ENCODE measurements around the gene WWC2.

WWC2 gene

GRCh38 chr4:183264614-183265013, 165.6 kb downstream of the WWC2 start:
- no peak for DNase-seq (ENCODE audit: low read depth)
- TF ChIP-seq CTCF (conservative IDR thresholded peaks at IDR 0.05; ENCODE audit: low read depth, low read length), result no peak
- no peak overlapping the region for H3K4me3 ChIP-seq (ENCODE audit: low read depth, low read length)

- TF ChIP-seq CTCF (conservative IDR thresholded peaks at IDR 0.05; ENCODE audit: low read depth, low read length), result no peak
- no peak for DNase-seq (ENCODE audit: low read depth)
- no peak overlapping the region for H3K4me3 ChIP-seq (ENCODE audit: low read depth, low read length)
These were observed 167.3 kb downstream of the WWC2 start for GRCh38 chr4:183266371-183266770.

- no peak for TF ChIP-seq CTCF (conservative IDR thresholded peaks at IDR 0.05; ENCODE audit: low read depth, low read length)
- no peak overlapping the region for H3K4me3 ChIP-seq (ENCODE audit: low read depth, low read length)
- DNase-seq (ENCODE audit: low read depth), result no peak
These were observed 169.5 kb downstream of the WWC2 start for GRCh38 chr4:183268556-183268955.

- no peak for TF ChIP-seq CTCF (conservative IDR thresholded peaks at IDR 0.05; ENCODE audit: low read depth, low read length)
- no peak overlapping the region for H3K4me3 ChIP-seq (ENCODE audit: low read depth, low read length)
These were observed 173.3 kb downstream of the WWC2 start for GRCh38 chr4:183272384-183272783.

GRCh38 chr4:183276106-183276505, 177.0 kb downstream of the WWC2 start:
- TF ChIP-seq CTCF (conservative IDR thresholded peaks at IDR 0.05; ENCODE audit: low read depth, low read length), result no peak
- DNase-seq (ENCODE audit: low read depth), result no peak
- H3K4me3 ChIP-seq (ENCODE audit: low read depth, low read length), result no peak overlapping the region

More at GRCh38 chr4:183272384-183272783, 173.3 kb downstream of the WWC2 start:
- no peak for DNase-seq (ENCODE audit: low read depth)

- H3K4me3 ChIP-seq (ENCODE audit: low read depth, low read length), result no peak overlapping the region
- no peak for DNase-seq (ENCODE audit: low read depth)
- no peak for TF ChIP-seq CTCF (conservative IDR thresholded peaks at IDR 0.05; ENCODE audit: low read depth, low read length)
These were observed 185.3 kb downstream of the WWC2 start for GRCh38 chr4:183284258-183284785.

GRCh38 chr4:183284965-183285364, 185.9 kb downstream of the WWC2 start:
- H3K4me3 ChIP-seq (ENCODE audit: low read depth, low read length), result no peak overlapping the region
- DNase-seq (ENCODE audit: low read depth), result peak; percentile 77
- no peak for TF ChIP-seq CTCF (conservative IDR thresholded peaks at IDR 0.05; ENCODE audit: low read depth, low read length)

Data from choroid plexus epithelial cell (primary cell).